ELR (cell line): ENCODE measurements around the gene YDJC.
"Not testable (repeated sequence)": the region's sequence is repeated elsewhere in the genome, so short reads cannot be mapped to it uniquely, and the experiment has no call there.

ENCODE experiments used
- DNase-seq: peaks from one replicate; pipeline ENCODE4 v3.0.0-alpha.2; 2015; ENCODE audit warnings: low read depth

The YDJC gene

DNA sequence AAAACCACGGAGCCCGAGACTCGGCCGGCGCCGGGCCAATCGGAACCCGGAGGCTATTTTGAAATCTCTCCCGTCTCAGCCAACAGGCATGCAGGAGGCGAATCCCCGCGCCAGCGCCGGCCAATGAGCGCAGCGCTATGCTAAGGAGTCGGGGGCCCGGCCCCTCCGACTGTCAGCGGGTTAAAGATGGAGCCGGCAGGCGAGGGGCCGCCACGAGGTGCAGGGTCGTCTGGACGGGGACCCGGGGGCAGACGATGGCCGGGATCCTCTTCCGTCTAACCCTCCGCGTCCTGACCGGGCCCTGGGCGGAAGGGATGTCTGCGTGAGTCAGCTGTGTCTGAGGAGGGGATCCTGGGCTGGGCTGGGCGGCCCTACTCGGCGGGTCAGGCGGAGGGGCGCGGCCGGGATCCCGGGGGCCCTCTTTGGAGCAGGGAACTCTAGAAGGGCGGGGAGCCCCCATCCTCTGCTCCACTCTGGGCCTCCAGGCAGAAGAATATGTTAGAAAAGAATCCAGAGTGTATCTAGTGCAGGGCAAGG lies 22.3 kb upstream of the YDJC start:
- peak; percentile 92 for DNase-seq

DNA sequence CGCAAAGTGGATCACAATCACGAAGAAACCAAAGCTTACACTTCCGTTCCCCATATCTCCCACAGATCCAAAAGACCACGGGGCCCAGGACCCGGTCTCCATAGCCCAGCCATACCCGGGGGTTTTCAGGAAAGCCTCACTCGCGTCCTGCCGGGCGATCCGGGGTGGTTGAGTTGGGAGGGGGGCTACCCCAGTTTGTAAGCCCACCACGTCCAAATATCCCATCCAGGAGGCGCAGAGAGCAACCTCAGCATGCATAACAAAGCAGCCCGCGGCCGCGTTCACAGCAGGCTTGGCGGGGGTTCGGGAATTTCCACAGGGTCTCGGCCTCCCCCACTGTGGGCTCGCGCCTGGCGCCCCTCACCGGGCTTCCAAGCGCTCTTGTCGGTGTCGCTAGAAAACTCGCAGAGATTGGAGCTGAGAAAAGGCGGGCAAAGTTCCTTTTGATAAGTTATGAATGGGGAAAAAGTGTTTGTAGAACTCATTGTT lies 21.7 kb upstream of the YDJC start:
- DNase-seq = peak; percentile 27

GRCh38 chr22:21650823-21651520 lies 21.1 kb upstream of the YDJC start:
- no peak for DNase-seq

- DNase-seq = no peak
These were observed 20.5 kb upstream of the YDJC start for GRCh38 chr22:21650280-21650679.

GRCh38 chr22:21646608-21647590 lies 17.1 kb upstream of the YDJC start:
- DNase-seq = peak; percentile 84

DNA sequence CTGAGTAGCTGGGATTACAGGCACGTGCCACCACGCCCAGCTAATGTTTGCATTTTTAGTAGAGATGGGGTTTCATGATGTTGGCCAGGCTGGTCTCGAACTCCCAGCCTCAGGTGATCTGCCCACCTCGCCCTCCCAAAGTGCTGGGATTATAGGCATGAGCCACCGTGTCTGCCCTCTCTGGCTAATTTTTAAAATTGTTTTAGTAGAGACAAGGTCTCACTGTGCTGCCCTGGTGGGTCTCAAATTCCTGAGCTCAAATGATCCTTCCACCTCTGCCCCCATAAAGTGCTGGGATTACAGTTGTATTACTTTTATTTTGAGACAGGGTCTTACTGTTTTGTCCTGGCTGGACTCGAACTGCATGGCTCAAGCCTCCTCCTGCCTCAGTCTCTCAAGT lies 15.7 kb upstream of the YDJC start:
- DNase-seq = not testable (repeated sequence)

GRCh38 chr22:21643533-21644357 lies 13.9 kb upstream of the YDJC start:
- DNase-seq = no peak

DNA sequence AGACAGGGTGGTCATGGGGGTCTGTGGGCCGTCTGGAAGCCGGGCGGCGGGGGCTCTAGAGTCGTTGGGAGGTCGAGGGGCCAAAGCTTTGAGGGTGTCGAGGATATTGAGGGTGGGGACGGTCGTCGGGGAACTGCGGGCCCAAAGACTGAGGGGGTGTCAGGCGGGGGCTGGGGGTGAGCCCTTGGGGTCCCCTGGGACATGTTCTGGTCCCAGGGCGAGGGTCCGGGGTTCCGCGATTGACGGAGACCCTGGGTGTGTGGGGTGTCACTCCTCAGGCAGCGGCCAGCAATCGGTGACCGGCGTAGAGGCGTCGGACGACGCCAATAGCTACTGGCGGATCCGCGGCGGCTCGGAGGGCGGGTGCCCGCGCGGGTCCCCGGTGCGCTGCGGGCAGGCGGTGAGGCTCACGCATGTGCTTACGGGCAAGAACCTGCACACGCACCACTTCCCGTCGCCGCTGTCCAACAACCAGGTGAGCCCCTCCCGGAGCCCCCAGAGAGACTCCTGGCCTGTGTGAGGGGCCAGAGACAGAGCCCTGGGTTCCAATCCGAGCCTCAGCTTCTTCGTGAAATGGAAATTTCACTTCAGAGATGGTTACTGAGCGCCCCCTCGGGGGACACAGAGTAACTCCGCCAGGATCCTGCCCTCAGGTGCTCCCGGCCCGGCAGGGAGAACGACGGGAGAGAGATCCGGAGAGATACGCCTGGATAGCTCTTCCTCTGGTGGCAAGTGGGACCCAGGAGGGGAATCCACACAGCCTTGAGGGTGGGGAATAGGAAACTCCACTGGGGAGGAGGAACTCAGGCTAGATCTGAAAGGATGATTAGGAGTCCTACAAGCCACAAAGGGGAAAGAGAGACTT lies 13.0 kb upstream of the YDJC start:
- peak; percentile 80 for DNase-seq

DNA sequence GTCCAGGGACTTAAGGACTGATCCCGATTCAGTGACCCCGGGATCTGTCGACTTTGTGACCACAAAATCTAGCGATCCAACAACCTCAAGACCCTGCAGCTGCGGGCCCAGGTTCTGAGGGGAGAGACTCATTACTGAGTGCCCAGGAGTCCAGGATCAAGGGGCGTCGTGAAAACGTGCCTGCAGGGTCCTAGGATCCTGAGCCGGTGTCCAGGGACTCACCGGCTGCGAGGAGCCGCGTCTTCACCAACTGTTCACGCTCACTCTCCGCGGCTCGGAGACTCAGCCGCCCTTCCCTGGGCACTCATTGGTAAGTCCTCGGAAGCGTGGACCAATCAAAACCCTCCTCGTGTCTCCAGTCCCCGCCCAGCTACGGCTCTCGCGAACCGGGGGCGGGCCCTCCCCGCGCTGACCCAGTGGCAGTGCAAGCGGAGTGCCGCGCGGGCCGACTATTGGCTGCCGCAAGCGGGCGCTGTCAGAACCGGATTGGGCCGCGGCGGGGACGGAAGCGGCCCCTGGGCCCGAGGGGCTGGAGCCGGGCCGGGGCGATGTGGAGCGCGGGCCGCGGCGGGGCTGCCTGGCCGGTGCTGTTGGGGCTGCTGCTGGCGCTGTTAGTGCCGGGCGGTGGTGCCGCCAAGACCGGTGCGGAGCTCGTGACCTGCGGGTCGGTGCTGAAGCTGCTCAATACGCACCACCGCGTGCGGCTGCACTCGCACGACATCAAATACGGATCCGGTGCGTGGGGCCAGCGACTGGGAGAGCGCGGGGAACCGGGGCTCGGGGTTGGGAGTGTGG lies 12.2 kb upstream of the YDJC start, which contains the start of gene SDF2L1:
TSS of gene SDF2L1 (plus strand) at position 514 of the 795 bp plus-strand sequence. CDS start at position 549, 35 bp downstream.
- peak; percentile 99 for DNase-seq

- peak; percentile 72 for DNase-seq
These were observed 11.6 kb upstream of the YDJC start for GRCh38 chr22:21641417-21641788.

DNA sequence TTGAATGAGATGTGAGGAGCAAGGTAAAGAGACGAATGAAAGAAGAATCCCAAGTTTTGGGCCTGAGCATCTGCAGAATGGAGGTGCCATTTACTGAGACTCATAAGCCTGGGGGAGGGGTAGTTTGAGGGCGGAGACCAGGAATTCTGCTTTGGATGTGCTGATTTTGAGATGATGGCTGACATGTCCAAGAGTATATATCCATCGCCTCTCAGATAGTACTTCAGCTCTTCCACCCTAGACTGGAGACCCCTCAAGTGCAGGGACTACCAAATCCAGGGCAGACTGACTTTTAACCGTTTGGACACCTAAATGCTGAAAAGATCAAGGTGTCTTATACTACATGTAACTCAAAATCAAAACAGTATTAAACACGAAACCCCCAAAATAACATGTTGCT lies 11.0 kb upstream of the YDJC start:
- DNase-seq = no peak

GRCh38 chr22:21639359-21639758 lies 9.5 kb upstream of the YDJC start:
- DNase-seq = no peak

- DNase-seq = not testable (repeated sequence)
These were observed 7.6 kb upstream of the YDJC start for GRCh38 chr22:21637450-21637849.

- no peak for DNase-seq
These were observed 6.9 kb upstream of the YDJC start for GRCh38 chr22:21636629-21637218.

- no peak for DNase-seq
These were observed 6.1 kb upstream of the YDJC start for GRCh38 chr22:21635771-21636510.

- no peak for DNase-seq
These were observed 5.0 kb upstream of the YDJC start for GRCh38 chr22:21634844-21635243.

GRCh38 chr22:21634081-21634480 lies 4.3 kb upstream of the YDJC start:
- DNase-seq = no peak

DNA sequence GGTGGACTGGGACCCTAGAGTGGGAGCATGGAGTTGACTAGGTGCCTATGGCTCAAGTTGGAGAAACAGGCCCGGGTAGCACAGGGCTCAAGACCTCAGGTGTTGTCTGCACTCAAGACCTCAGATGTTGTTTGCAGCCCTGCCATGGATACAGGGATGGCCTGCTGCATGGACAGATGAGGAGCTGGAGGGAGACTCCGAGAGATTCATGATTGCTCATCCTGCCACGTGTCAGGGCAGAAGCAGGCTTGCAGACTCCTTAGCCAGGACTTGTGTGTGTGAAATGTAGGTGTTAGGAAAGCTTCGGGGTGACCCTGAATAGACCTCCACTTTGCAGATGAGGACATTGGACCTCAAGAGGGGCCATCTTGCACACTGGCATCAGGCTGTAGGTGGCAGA lies 3.7 kb upstream of the YDJC start:
- DNase-seq = no peak

- no peak for DNase-seq
These were observed 3.1 kb upstream of the YDJC start for GRCh38 chr22:21632931-21633330.
